GM06990 (cell line): ENCODE data around the gene GBA2.

Experiments used
- DNase-seq: peaks from one replicate; pipeline ENCODE4 v3.0.0-alpha.2; 2011; ENCODE audit not compliant: insufficient read length; ENCODE audit errors: extremely low read depth
- H3K27me3 ChIP-seq: replicated peaks from 2 replicates; pipeline ENCODE4 v1.6.0; 2011; ENCODE audit warnings: low read length; ENCODE audit not compliant: control insufficient read depth, insufficient read depth
- H3K36me3 ChIP-seq: 2 replicates; pipeline ENCODE4 v1.5.1; 2011; ENCODE audit warnings: low read length; ENCODE audit not compliant: control insufficient read depth, insufficient read depth
- H3K4me3 ChIP-seq: replicated peaks from 2 replicates; pipeline ENCODE4 v1.5.1; 2011; ENCODE audit warnings: low read depth, mild to moderate bottlenecking, control low read depth, low read length
- TF ChIP-seq, protein P1 (sequence below): IDR thresholded peaks from 2 replicates; pipeline ENCODE4 v1.5.1; 2011; ENCODE audit warnings: low read length, control low read depth, mild to moderate bottlenecking, inconsistent platforms; ENCODE audit not compliant: insufficient read depth, poor library complexity, severe bottlenecking

GBA2 gene

DNA sequence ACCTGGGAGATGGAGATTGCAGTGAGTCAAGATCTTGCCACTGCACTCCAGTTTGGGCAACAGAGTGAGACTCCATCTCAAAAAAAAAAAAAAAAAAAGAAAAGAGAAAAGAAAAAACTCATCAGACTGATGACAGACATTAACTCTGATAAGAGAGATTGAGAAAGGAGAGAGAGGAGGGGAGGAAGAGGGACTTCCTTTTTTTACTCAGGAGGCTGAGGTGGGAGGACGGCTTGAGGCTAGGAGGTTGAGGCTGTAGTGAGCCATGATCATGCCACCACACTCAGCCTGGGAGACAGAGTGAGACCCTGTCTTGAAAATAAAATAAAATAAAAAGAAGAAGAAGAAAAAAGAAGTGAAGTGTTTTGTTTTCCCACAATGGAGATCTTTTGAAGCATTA lies 14.8 kb upstream of the GBA2 start:
- H3K4me3 ChIP-seq, result no peak overlapping the region
- TF ChIP-seq, protein P1, sequence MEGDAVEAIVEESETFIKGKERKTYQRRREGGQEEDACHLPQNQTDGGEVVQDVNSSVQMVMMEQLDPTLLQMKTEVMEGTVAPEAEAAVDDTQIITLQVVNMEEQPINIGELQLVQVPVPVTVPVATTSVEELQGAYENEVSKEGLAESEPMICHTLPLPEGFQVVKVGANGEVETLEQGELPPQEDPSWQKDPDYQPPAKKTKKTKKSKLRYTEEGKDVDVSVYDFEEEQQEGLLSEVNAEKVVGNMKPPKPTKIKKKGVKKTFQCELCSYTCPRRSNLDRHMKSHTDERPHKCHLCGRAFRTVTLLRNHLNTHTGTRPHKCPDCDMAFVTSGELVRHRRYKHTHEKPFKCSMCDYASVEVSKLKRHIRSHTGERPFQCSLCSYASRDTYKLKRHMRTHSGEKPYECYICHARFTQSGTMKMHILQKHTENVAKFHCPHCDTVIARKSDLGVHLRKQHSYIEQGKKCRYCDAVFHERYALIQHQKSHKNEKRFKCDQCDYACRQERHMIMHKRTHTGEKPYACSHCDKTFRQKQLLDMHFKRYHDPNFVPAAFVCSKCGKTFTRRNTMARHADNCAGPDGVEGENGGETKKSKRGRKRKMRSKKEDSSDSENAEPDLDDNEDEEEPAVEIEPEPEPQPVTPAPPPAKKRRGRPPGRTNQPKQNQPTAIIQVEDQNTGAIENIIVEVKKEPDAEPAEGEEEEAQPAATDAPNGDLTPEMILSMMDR, result no peak
- no peaks in the 10 kb centered on the region for H3K27me3 ChIP-seq
- DNase-seq, result no peak
- no peaks in the 10 kb centered on the region for H3K36me3 ChIP-seq

DNA sequence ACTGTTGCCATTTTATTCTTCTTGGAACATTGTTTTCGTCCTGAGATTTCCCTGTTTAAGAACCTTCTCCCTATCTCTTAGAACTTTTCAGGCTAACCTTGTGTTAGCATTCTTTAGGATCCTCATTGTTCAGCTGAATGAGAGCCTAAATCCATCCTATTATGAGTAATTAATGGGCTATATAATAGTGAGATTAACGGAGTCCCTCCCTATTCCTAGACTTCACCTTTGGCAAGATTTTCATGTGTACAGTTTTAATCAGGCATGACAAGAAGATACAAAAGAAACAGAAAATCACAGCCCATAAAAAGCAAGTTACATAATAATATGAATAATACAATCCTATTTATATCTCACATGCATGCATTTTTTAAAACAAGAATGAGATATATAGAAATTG lies 14.2 kb upstream of the GBA2 start:
- no peaks in the 10 kb centered on the region for H3K36me3 ChIP-seq
- H3K4me3 ChIP-seq, result no peak overlapping the region
- TF ChIP-seq, protein P1, result no peak
- no peaks in the 10 kb centered on the region for H3K27me3 ChIP-seq
- no peak for DNase-seq

DNA sequence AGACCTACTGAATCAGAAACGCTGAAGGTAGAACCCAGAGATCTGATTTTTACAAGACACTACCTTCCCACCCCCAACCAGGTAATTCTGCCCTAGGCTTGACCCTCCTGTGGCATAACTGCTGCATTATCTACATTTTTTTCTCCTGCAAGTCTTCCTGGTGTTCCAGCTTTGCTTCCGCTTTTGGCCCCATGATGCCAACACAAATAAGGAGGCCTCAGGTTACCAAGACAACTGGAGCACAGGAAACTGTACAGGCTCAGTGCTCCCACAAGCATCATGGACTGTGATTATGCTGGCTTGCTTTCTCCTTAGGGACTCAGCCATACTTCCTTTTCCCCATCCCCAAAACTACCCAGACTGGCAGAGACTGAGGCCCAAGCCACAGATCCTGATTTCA lies 11.6 kb upstream of the GBA2 start:
- no peak for DNase-seq

DNA sequence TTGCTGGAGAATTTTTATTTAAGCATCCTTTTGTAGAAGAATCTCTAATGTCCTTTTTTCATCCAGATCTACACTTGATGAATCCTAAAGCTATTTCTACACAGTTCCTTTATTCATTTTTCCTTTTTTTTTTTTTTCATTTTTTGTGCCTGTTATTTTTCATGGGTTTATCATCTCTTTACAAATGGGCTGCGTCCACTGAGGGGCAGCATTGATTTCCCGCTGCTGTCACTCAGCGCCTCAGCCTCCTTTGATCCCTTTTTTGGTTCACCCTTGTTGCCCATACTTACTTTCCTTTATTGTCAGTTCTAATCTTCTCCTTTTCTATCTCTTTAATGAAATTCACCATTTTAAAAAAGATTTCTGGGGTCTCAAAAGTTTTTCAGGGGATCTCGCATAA lies 10.8 kb upstream of the GBA2 start:
- Histone ChIP-seq H3K4me3 (no peak overlapping the region), H3K36me3 (no peaks in the 10 kb centered on the region), H3K27me3 (no peaks in the 10 kb centered on the region)
- no peak for DNase-seq
- TF ChIP-seq, protein P1, result no peak

More for the DNA sequence above, 11.6 kb upstream of the GBA2 start:
- Histone ChIP-seq H3K36me3 (no peaks in the 10 kb centered on the region), H3K4me3 (no peak overlapping the region), H3K27me3 (no peaks in the 10 kb centered on the region)
- TF ChIP-seq, protein P1, result no peak

- TF ChIP-seq, protein P1, result no peak
- no peak for DNase-seq
- H3K4me3 ChIP-seq, result no peak overlapping the region
- peaks cover 2% of the 10 kb centered on the region; the same call in 1 of the 2 replicates for H3K36me3 ChIP-seq
- no peaks in the 10 kb centered on the region for H3K27me3 ChIP-seq
These were observed 9.5 kb upstream of the GBA2 start for GRCh38 chr9:35758475-35759050.

DNA sequence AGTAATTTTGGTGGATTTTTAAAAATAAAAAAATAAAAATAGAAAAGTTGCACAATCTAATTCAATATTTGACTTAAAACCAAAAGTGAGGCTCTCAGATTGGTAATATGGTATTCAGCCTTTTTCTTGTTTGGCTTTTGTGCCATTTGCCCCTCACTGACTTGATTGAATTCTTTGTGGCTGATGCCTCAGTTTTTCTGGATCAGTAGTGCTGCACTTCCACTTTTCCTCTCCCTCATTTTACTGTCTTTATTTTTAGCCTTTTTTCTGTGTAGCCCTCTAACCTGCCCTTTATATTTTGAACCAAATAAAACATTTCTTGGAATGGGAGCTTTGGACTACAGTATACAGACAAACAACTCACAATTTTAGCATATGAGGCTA lies 8.9 kb upstream of the GBA2 start:
- DNase-seq, result no peak
- TF ChIP-seq, protein P1, result no peak
- no peaks in the 10 kb centered on the region for H3K27me3 ChIP-seq
- H3K36me3 ChIP-seq, result peaks cover 7% of the 10 kb centered on the region
- H3K4me3 ChIP-seq, result peak overlapping the region; percentile 88
